HFF-Myc (cell line): ENCODE results near the gene MSMO1.
A peak's percentile ranks its signal among the peaks of the same experiment; 100 is the strongest.

Experiments used
- DNase-seq: peaks from one replicate; pipeline ENCODE4 v3.0.0-alpha.2; 2011; ENCODE audit warnings: low read depth; ENCODE audit errors: extremely low read depth
- H3K4me3 ChIP-seq: replicated peaks from 2 replicates; pipeline ENCODE4 v1.5.1; 2011; ENCODE audit warnings: low read depth, mild to moderate bottlenecking, control low read depth, low read length
- TF ChIP-seq, protein P1 (sequence below): IDR thresholded peaks from 2 replicates; pipeline ENCODE4 v1.5.1; 2012; ENCODE audit warnings: mild to moderate bottlenecking, low read depth, low read length, control low read depth; ENCODE audit errors: missing control alignments

MSMO1 gene

DNA sequence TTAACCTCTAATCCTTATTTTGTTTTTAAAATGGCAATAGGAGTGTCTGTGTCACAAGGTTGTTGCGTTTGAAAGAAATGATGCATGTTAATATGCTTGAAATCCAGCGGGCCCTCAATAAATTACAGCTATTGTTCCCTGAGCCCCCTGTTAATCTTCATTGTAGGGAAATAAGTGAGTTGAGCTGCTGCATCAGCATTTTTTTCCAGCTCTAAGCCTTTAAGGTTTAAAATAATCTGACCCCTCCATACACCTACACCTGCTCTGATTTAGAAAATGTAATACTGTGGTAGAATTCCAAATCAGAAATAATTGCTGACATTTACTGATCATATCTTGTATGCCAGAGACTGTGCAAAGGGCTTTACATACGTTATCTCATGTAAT lies 2.6 kb upstream of the MSMO1 start:
- no peak overlapping the region for H3K4me3 ChIP-seq
- TF ChIP-seq, protein P1, sequence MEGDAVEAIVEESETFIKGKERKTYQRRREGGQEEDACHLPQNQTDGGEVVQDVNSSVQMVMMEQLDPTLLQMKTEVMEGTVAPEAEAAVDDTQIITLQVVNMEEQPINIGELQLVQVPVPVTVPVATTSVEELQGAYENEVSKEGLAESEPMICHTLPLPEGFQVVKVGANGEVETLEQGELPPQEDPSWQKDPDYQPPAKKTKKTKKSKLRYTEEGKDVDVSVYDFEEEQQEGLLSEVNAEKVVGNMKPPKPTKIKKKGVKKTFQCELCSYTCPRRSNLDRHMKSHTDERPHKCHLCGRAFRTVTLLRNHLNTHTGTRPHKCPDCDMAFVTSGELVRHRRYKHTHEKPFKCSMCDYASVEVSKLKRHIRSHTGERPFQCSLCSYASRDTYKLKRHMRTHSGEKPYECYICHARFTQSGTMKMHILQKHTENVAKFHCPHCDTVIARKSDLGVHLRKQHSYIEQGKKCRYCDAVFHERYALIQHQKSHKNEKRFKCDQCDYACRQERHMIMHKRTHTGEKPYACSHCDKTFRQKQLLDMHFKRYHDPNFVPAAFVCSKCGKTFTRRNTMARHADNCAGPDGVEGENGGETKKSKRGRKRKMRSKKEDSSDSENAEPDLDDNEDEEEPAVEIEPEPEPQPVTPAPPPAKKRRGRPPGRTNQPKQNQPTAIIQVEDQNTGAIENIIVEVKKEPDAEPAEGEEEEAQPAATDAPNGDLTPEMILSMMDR: no peak
- DNase-seq: no peak

DNA sequence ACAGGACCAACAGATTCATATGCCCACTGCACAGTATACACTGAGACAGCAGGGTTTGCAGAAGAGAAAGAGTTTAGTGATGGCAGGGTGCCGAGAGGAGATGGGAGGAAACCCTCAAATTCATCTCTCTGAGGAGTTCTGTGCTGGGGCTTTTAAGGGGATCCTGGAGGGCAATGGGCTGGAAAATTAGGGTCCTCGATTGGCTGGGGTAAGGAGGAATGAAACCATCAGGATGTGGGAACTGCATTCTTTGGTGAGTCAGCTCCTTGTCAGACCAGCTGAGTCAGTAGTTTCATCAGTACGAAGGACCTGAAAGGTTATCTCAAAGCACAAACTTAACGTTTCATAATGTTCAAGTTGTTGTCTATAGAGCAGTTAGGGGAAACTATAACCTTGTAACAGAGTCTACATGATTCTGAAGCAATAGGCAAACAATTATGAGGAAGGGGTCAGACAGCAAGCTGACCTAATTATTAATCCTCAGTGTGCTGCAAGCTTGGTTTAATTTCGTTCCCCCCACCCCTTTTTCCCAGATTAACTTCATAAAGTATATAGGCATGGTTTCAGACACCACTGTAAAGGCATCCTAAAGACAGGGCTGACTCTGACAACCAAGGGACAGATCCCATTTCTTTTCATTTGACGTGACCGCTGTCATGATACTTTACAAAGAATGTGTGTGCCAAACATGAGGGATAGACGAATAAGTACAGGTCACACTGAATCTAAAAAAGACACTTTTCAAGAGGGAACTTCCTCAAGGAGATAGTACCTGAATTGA lies 1.5 kb upstream of the MSMO1 start:
- TF ChIP-seq, protein P1: no peak
- peak overlapping the region; percentile 65 for H3K4me3 ChIP-seq
- peak; percentile 59 for DNase-seq

DNA sequence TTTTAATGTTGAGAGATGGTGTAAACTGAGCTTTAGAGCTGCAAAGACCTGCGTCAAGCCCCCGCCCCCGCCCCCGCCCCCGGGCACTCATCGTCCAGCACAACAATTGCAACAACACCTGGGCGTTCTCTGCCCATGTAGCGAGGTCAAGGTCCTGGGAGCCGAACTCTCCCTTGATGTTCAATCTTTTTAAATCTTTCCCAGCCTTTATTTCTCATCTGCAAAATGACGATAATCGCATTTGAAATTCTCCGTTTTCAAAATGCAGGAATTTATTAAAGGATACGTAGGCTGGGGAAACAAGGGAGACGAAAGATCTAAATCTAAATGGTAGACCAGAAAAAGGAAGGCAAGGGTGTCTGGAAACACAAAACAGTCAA lies 648 bp upstream of the MSMO1 start:
- TF ChIP-seq, protein P1: no peak
- no peak for DNase-seq
- peak overlapping the region; percentile 65 for H3K4me3 ChIP-seq

DNA sequence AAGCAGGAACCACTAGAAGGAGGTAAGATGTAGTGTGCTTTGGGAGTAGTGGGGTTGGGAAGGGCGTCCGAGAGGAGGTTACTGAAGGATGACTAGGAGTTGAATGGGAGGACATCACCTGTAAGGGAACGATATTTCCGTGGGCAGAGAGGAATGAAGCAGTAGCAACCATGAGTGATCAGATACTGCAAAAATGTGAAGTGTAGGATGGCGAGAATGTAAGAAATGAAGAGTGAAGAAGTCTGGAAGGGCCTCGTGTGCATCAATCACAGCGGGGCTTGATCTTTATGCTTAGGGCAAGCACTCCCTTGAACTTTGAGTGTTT lies 594 bp downstream of the MSMO1 start:
- H3K4me3 ChIP-seq: peak overlapping the region; percentile 65
- TF ChIP-seq, protein P1: no peak
- DNase-seq: no peak

DNA sequence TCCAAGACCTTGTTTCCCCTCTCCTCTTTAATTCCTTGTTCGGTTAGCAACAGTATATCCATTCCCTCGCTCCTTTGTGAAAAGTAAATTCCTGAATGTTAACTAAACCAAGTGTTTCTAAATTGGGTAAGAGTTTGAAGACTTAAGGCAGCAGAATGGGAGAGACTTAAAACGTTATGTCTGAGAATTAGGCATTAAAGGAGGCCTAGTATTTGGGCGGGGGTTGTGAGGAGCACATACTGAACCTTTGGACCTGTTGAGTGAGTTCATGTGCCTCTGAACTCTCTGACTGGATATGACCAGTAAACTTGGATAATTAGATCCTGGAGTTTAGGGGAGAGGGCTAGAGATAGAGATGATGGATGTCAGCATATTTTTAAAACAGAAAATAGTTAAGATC lies 1.2 kb downstream of the MSMO1 start:
- H3K4me3 ChIP-seq: peak overlapping the region; percentile 65
- TF ChIP-seq, protein P1: no peak
- no peak for DNase-seq

DNA sequence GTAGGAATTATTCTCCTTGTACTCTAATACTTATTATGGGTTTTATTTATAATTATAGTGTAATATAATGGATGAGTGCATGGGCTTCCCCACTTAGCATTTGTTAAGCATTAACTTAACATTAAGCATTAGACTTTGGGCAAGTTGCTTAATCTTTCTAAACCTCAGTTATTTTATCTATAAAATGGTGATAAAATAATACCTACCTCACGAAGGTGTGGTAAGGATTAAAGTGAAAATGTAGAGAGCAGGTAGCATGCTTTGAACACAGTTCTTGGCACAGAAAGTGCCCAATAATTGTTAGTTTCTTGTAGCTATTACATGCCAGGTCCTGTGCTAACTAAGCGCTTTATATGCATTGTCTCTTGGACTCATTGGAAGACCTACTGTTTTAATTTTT lies 2.6 kb downstream of the MSMO1 start:
- DNase-seq: no peak
- peak overlapping the region; percentile 65 for H3K4me3 ChIP-seq
- TF ChIP-seq, protein P1: no peak

DNA sequence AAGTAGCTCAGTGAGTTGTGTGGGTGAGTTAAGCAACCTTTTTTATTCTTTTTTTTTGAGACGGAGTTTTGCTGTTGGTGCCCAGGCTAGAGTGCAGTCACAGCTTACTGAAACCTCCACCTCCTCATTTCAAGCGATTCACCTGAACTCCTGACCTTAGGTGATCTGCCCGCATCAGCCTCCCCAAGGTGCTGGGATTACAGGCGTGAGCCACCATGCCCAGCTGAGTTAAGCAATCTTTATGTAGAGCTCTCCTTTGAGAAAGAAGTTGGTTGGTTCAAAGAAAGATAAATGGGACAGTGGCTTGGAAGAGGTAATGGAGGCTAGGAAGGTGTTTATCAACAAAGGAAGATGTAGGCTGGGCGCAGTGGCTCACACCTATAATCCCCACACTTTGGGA lies 3.2 kb downstream of the MSMO1 start:
- H3K4me3 ChIP-seq: peak overlapping the region; percentile 65
- no peak for DNase-seq
- TF ChIP-seq, protein P1: no peak
